Measurements from ENCODE around the gene LPP.

- no peak for TF ChIP-seq ZNF780A (CRISPR knock-in tag; IDR thresholded peaks at IDR 0.05)
- no peak for TF ChIP-seq TEAD4 (IDR thresholded peaks at IDR 0.05; ENCODE audit: low read length)
- no peak for TF ChIP-seq TEAD4 (CRISPR knock-in tag; IDR thresholded peaks at IDR 0.05; ENCODE audit: borderline replicate concordance)
- no peak for TF ChIP-seq NFIC (IDR thresholded peaks at IDR 0.05)
- TF ChIP-seq POLR2A (conservative IDR thresholded peaks at IDR 0.05) = no peak
- TF ChIP-seq, protein P1, sequence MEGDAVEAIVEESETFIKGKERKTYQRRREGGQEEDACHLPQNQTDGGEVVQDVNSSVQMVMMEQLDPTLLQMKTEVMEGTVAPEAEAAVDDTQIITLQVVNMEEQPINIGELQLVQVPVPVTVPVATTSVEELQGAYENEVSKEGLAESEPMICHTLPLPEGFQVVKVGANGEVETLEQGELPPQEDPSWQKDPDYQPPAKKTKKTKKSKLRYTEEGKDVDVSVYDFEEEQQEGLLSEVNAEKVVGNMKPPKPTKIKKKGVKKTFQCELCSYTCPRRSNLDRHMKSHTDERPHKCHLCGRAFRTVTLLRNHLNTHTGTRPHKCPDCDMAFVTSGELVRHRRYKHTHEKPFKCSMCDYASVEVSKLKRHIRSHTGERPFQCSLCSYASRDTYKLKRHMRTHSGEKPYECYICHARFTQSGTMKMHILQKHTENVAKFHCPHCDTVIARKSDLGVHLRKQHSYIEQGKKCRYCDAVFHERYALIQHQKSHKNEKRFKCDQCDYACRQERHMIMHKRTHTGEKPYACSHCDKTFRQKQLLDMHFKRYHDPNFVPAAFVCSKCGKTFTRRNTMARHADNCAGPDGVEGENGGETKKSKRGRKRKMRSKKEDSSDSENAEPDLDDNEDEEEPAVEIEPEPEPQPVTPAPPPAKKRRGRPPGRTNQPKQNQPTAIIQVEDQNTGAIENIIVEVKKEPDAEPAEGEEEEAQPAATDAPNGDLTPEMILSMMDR (IDR thresholded peaks at IDR 0.05 in 2 of 3, conservative IDR thresholded peaks at IDR 0.05 in 1 of 3; ENCODE audit: insufficient read depth in 2 of 3, low read depth in 1 of 3, low read length in 3 of 3) = no peak
- no peak for TF ChIP-seq KAT8 (IDR thresholded peaks at IDR 0.05; ENCODE audit: low read depth)
- no peak for TF ChIP-seq SRSF3 (IDR thresholded peaks at IDR 0.05; ENCODE audit: insufficient read depth, low read length)
Measured at GRCh38 chr3:188842639-188843038, 688.7 kb downstream of the LPP start.

Measured in K562 (cell line).